Activated CD8-positive, alpha-beta memory T cell treated with anti-CD3 and anti-CD28 coated beads for 36 hours (primary cell): ENCODE results near the gene ANAPC1. TPM values are rescaled to one million over a fixed set of nuclear protein-coding genes. Genes with fewer than 3 reads are reported as not detected.
"Not testable (repeated sequence)": the region's sequence is repeated elsewhere in the genome, so short reads cannot be mapped to it uniquely, and the experiment has no call there.

Experiments used
- CTCF ChIA-PET: fragments of 350-600 bp; sonication (Branson Sonifier 250); formaldehyde crosslinking; loops from one replicate; lab custom pipeline; 2021; ENCODE audit warnings: antibody characterized with exemption; lab: Charles Lee
- POLR2A ChIA-PET: fragments of 350-600 bp; sonication (Branson Sonifier 250); formaldehyde crosslinking; loops from one replicate; lab custom pipeline; 2021; ENCODE audit warnings: antibody characterized with exemption; lab: Charles Lee
- total RNA-seq, 2 experiments: library from RNA; stranded (reverse); gene quantifications; one replicate each; pipeline ENCODE4 v1.2.3, GENCODE V29; 2021

Gene ANAPC1
- total RNA-seq, 2 experiments from 2014 or later, result 137 to 146 TPM

- POLR2A ChIA-PET, result no interaction called here
- CTCF ChIA-PET, result no interaction called here
Measured at GRCh38 chr2:111908578-111908977, 24.6 kb upstream of the ANAPC1 start.

DNA sequence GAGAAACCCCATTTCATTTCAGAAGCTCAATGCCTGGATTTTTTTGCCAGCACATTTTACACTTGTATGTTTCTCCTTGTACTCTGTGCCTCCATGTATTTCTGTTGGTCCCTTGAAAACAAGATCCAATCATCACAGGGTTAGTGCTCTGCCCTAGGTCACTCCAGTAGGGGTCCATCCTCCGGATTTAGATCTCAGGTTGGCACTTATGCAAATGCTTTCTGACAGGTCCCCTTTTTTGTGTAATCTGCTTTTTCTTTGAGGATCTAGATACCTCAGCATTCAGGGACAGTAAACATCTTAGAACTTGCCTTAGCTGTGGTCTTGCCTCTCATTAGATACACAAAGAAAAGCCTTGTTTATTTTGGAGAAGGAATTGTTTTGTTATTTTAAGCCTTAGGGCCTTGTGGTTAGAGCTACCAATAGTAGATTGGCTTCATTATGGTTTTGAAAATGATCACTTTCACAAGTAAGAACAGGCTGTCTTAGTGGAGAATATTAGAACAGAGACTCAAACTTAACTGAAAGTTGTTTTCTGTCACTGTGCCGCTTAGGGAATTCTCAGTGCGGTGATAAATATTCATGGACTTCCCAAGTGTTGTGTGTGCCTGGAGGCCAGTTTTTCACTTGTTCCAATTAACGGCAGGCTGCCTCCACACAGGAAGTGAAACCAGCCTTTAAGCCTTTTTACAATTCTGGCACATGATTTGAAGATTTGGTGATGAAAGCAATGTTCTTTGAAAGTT lies 22.2 kb upstream of the ANAPC1 start:
- ChIA-PET POLR2A (no interaction called here), CTCF (no interaction called here)

- POLR2A ChIA-PET, CTCF ChIA-PET: not testable (repeated sequence)
Measured at GRCh38 chr2:111905475-111905869, 21.5 kb upstream of the ANAPC1 start.

DNA sequence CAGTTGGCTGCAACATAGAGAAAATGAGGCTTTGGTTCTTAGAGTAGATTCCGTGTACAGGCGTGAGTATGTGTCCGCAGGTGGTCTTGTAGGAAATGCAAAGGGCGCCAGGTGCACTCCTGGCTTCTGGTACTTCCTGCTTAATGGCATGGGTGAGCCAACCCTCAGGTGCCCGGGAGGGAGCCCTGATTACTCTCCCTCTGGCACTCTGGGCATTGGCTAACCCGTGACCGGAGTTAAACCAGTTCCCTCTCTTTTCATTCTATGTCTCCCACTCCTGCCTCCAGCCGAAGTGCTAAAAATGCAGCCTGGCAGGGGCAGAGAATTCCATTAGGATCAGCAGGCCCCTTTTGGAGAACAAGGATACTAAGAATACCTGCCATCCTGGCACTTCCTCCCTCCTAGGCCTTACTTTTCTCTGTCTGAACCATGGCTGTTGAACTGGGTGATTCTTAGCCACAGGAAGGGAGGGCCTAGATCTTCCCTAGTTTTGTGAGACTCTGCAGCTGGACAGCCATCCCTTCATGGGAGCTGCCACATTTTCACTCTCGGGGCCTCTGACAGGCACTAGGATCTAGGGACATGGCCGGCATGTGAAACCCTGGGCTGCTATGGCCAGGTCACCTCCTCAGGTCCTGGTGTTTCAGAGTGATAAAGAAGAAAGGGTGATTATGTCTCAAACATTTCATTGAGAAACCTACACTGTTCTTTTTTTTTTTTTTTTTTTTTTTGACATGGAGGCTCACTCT lies 20.9 kb upstream of the ANAPC1 start:
- ChIA-PET POLR2A (no interaction called here), CTCF (no interaction called here)

- CTCF ChIA-PET, result no interaction called here
Measured at GRCh38 chr2:111903930-111904439, 20.0 kb upstream of the ANAPC1 start.

DNA sequence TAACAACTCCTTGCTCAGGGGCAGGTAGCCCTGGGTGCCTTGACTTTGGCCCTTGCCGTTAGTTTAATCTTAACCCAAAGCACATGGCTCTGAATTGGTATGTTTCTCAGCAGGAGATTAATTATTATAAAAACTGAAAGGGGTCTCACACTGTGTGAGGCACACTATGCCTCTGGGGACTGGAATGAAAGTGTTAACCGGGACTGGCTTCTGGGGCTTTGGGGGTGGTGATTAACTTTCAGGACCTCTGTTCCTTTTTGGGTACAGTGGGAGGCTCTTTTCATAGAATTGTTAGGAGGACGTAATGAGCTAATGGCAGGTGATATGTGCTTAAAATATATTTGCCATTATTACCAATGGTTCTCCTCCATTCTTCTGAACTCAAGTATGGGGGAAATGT lies 19.5 kb upstream of the ANAPC1 start:
- CTCF ChIA-PET, result no interaction called here
- POLR2A ChIA-PET, result no interaction called here

More at GRCh38 chr2:111903930-111904439, 20.0 kb upstream of the ANAPC1 start:
- POLR2A ChIA-PET, result no interaction called here

- CTCF ChIA-PET, result interaction anchor here (0.6 kb wide), 1 partner anchor 149 kb away, joined by 3 read pairs; no protein-coding TSS in a partner anchor
- POLR2A ChIA-PET, result no interaction called here
Measured at GRCh38 chr2:111900859-111901258, 16.9 kb upstream of the ANAPC1 start.

DNA sequence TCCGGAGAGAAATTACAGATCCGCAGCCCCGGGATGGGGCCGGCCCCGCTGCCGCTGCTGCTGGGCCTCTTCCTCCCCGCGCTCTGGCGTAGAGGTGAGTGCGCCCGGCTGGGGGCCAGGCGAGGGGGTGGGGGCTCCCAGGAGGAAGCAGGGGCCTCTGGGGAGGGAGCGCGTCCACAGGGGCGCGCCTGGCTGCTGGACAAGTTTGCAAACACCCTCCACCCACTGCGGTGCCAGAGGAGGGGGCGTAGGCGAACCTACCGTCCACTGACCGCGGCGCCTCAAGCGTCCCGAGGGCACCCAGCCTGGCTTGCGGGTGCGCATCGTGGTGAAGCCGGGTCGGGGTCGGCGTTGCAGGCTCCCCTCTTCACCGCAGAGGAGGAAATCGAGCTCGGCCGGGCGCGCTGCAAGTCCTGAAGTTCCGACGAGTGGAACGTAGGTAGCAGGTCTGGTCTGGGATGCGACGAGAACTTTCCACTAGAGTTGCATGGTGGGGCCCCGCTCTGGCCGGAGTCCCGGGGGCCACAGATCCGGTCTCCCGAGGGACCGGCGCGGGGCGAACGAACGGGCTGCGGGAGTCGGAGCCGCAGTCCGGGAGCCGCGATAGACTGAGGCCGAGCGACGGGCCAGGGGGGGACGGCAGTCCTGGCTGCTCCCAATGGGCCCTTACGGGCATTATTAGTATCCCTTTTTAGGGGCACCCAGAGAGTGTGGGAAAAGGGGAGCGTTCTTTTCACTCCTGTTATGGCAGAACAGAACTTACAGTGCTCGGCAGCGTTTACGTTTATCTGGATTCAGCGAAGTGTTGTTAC lies 14.9 kb upstream of the ANAPC1 start:
- ChIA-PET CTCF (interaction anchor here (0.7 kb wide), 1 partner anchor 272 kb away, joined by 3 read pairs; no protein-coding TSS in a partner anchor), POLR2A (no interaction called here)

DNA sequence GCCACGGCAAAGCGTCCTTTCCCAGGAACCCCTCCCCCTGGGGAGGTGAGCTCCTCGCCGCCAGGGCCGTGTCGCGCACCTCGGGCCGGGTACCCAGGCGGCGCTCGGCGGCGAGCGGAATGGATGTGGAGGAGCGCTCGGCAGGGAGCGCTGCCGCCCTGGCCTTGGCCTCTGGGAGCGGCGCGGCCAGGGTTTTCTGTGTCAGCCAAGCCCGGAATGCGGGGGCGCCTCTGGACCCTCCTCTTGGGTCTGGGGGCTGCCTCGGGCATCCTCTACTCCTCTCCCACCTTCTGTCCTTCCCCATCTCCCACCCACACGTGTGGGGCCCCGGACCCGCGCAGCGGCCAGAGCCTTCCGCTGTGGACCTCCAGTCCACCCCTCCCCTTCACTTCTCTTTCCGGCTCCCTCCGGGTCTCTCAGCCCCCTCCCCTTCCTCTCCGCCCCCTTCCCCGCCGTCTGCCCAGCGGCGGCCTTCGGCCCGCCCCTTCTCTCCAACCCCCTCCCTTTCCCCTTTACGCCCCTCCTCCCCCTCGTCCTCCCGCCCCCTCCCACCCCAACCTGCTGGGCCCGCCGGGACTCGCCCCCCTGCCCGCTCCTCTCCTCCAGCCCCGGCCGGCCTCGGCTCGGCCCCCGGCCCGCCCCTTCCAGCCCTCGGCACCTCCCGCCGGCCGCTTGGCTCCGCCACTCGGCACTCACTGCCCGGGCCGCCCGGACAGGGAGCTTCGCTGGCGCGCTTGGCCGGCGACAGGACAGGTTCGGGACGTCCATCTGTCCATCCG lies 14.1 kb upstream of the ANAPC1 start, which contains the start of gene MERTK:
TSS of gene MERTK (plus strand) at position 684 of the 779 bp plus-strand sequence. CDS start 129 bp downstream, outside the sequence.
- ChIA-PET CTCF (interaction anchor here (0.6 to 1.0 kb wide), 3 partner anchors 11 to 153 kb away, joined by 3 to 6 read pairs (median 6); partner anchors contain the start of gene ANAPC1), POLR2A (no interaction called here)

GRCh38 chr2:111897630-111897923 lies 13.6 kb upstream of the ANAPC1 start:
- ChIA-PET CTCF (interaction anchor here (0.6 to 1.0 kb wide), 3 partner anchors 10 to 154 kb away, joined by 3 to 6 read pairs (median 6); partner anchors contain the start of gene ANAPC1), POLR2A (no interaction called here)

DNA sequence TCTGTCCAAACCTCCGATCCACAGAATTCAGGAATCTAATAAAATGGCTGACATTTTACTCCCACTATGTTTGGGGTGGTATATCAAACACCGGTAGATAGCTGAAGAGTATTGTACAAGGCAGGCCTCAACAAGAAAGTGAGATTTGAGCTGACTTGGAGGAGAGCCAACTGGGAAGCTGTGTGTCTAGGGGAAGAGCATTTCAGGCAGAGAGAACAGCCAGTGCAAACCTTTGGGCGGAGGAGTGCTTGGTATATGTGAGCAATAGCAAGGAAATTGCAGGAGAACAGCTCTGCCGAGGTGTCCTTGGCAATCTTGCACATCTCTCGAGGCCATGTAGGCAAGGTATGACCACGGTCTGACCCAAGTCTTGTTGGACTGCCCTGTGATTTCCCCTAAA lies 12.6 kb upstream of the ANAPC1 start:
- ChIA-PET POLR2A (interaction anchor here (1.1 kb wide), 1 partner anchor 159 kb away, joined by 3 read pairs; the partner anchor contains the start of gene TMEM87B), CTCF (no interaction called here)

- CTCF ChIA-PET, result no interaction called here
- POLR2A ChIA-PET, result interaction anchor here (1.1 kb wide), 1 partner anchor 159 kb away, joined by 3 read pairs; the partner anchor contains the start of gene TMEM87B
Measured at GRCh38 chr2:111896024-111896423, 12.0 kb upstream of the ANAPC1 start.

- ChIA-PET CTCF (interaction anchor here (1.3 to 1.6 kb wide), 3 partner anchors 13 to 166 kb away, joined by 3 to 6 read pairs (median 5); no protein-coding TSS in a partner anchor), POLR2A (interaction anchor here (0.6 to 2.3 kb wide), 2 partner anchors 170 to 841 kb away, joined by 6 to 9 read pairs; partner anchors contain the start of gene TMEM87B)
Measured at GRCh38 chr2:111884592-111884964, 585 bp upstream of the ANAPC1 start.

DNA sequence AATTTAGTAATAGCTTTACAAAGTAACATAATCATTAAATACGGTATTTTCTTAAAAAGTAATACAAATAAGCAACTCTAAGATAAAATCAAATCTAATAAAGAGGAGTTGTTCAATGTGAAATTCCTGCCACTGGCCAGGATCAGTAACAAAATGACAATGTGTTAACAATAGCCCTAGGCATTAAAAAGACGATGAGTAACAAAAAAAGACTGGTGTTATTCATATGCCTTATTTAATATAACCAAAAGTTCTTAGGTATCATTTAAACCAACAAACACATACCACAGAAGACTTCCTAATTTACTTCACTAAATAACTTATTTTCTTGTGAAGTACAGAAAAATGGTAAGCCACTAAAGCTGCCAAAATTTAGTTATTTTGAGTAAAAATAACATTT lies 11.2 kb downstream of the ANAPC1 start:
- POLR2A ChIA-PET, CTCF ChIA-PET: not testable (repeated sequence)

GRCh38 chr2:111865124-111865523 lies 18.9 kb downstream of the ANAPC1 start:
- POLR2A ChIA-PET, CTCF ChIA-PET: not testable (repeated sequence)

DNA sequence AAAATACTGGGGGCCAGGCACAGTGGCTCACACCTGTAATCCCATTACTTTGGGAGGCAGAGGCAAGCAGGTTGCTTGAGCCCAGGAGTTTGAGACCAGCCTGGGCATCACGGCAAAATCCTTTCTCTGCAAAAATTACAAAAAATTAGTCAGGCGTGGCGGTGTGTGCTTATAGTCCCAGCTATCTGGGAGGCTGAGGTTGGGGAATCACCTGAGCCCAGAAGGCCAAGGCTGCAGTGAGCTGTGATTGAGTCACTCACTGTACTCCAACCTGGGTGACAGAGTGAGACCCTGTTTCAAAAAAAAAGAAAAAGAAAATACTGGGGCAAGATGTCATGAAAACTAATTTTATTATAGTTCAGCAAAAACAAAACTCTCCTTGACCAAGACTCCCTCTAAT lies 24.0 kb downstream of the ANAPC1 start:
- CTCF ChIA-PET, POLR2A ChIA-PET: not testable (repeated sequence)

GRCh38 chr2:111852544-111852943 lies 31.4 kb downstream of the ANAPC1 start:
- POLR2A ChIA-PET, CTCF ChIA-PET: not testable (repeated sequence)

DNA sequence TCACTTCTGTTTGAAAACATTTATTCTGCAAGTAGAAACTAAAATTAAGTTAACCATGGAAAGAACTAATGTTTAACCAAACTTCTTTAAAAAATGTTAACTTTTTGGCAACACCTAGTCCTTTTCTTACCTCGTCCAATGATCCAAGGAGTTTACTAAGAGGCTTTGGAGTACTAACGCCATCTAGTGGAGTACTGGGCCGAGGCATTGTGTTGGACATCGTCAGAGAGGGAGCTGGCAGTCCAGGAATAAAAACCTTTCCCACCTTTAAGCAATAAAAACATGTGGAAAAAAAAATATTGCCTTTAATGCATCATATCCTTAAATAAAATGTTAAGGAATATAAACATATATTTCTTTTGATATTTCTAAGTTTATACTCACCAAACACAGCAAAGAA lies 33.3 kb downstream of the ANAPC1 start:
- CTCF ChIA-PET, POLR2A ChIA-PET: not testable (repeated sequence)
